GM21367 (cell line): ENCODE data around the gene SIGLEC5.

Experiments
- ATAC-seq: cut with Tn5 transposase; IDR thresholded peaks from one replicate; pipeline ENCODE4 v1.9.1; 2021; ENCODE audit not compliant: unreplicated experiment

The SIGLEC5 gene

GRCh38 chr19:51628153-51628939 lies 1.9 kb downstream of the SIGLEC5 start:
- ATAC-seq = no peak

GRCh38 chr19:51627491-51628138 lies 2.6 kb downstream of the SIGLEC5 start:
- no peak for ATAC-seq

GRCh38 chr19:51626675-51627074 lies 3.5 kb downstream of the SIGLEC5 start:
- ATAC-seq = no peak

- ATAC-seq = no peak
Measured at GRCh38 chr19:51621178-51621577, 9.0 kb downstream of the SIGLEC5 start.

- no peak for ATAC-seq
Measured at GRCh38 chr19:51615991-51616390, 14.2 kb downstream of the SIGLEC5 start.

GRCh38 chr19:51614789-51615188 lies 15.4 kb downstream of the SIGLEC5 start:
- ATAC-seq = no peak

GRCh38 chr19:51610576-51610975 lies 19.6 kb downstream of the SIGLEC5 start:
- ATAC-seq = no peak

- no peak for ATAC-seq
Measured at GRCh38 chr19:51607920-51608562, 22.2 kb downstream of the SIGLEC5 start.

GRCh38 chr19:51607077-51607476 lies 23.1 kb downstream of the SIGLEC5 start:
- peak; percentile 67 for ATAC-seq

- no peak for ATAC-seq
Measured at GRCh38 chr19:51602189-51602854, 27.9 kb downstream of the SIGLEC5 start.

- ATAC-seq = no peak
Measured at GRCh38 chr19:51600940-51601580, 29.1 kb downstream of the SIGLEC5 start.

GRCh38 chr19:51599084-51599483 lies 31.1 kb downstream of the SIGLEC5 start:
- no peak for ATAC-seq

GRCh38 chr19:51598159-51598915 lies 31.9 kb downstream of the SIGLEC5 start:
- no peak for ATAC-seq

- no peak for ATAC-seq
Measured at GRCh38 chr19:51595190-51596175, 34.7 kb downstream of the SIGLEC5 start.

- no peak for ATAC-seq
Measured at GRCh38 chr19:51594774-51595109, 35.5 kb downstream of the SIGLEC5 start.

- peak; percentile 91 for ATAC-seq
Measured at GRCh38 chr19:51593969-51594773, 36.0 kb downstream of the SIGLEC5 start.

GRCh38 chr19:51593138-51593890 lies 36.9 kb downstream of the SIGLEC5 start:
- ATAC-seq = no peak

GRCh38 chr19:51592521-51592920 lies 37.7 kb downstream of the SIGLEC5 start:
- ATAC-seq = no peak
